ENCODE measurements around the gene PPIL1.
"Not testable (repeated sequence)": the region's sequence is repeated elsewhere in the genome, so short reads cannot be mapped to it uniquely, and the experiment has no call there.

The PPIL1 gene

DNA sequence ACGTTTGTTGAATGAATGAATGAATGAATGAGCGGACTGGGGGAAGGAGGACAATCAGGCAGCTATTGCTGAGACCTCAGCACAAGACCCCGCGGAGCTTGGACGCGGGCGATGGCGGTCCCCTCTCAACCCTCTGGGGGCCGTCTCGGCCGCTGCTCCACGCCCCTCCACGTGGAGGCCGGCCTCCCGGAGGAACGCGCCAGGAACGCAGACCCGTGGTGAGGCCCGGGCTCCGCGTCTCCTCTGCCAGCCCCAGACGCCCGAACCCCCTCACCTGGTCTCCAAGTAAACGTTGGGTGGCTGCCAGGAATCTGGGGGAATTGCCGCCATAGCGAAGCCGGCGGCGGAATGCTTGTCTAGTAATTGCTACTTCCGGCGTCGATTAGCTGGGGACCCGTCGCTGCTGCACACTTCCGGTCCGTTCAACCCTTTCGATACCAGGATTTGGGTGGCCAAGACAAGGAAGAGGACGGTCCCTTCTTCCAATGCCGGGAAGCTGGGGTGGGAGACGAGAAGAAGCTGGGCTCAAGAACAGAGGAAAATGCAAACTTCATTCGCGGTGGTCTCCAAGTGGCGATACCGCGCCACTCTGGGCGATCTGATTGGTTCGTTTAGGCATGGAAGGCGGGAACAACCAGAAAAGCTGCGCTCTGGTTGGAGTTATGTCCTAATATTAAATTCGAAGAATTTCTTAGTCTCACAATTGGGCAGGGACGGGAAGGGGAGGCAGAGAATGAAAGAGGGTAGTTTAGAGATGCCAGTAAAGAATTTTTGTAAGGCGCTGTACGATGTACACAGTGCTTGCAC, at the start of gene PPIL1:
Gene PPIL1, minus strand, starts transcription at position 361 of the 807 bp plus-strand sequence. Its CDS starts 31 bp downstream, at position 330.
- DNase-seq, result peak; percentile 96

DNA sequence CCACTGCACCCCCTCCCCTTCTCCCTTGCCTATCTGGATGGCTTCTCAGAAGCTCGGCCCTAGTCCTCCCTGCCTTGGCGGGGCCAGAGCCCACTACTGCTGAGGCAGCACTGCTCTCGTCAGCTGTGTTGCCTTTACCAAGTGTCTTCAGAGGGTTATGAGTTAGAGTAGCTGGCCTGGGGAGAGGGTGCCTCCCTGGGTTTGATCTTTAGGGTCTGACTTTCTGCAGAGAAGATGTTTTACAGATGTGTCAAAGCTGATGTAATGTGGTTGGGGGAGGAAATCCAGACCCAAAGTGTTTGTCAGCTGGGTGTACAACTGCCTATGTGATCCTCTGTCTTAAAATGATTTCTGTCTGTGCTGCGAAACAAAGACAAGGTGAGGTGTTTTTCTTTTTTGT, 49.5 kb upstream of the PPIL1 start:
- DNase-seq, result no peak

- DNase-seq, result no peak
Measured at GRCh38 chr6:36920546-36920945, 45.9 kb upstream of the PPIL1 start.

GRCh38 chr6:36920049-36920448, 45.4 kb upstream of the PPIL1 start:
- no peak for DNase-seq

DNA sequence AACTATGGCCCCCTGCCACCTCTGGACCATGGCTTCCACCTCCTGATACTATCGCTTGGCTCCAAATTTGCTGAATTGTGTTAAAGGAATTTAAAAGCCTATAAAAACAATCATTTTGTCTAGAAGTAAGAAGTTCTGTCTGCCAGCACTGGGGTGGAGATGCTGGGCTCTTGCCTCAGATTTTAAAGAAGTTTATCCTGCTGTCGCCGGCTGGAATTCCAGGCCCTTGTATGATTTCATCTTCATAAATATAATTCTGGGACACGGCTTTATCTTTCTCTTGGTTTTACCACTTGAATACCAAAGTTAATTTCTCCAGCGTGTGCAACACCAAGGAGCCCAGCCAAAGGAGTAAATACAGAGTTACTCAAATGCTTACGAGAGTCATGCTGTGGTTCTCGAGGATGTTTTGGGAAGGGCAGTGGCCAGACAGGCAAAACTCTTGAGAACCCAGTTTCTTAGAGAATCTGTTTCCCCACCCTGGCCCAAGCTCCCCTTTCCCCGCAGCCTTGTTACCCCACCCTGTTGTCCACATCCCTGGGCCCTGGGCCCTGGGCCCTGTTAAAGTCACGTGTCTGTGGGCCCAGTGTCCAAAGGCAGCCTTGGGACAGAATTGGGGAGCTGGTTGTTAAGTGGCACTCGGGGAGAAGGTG, 43.1 kb upstream of the PPIL1 start:
- DNase-seq, result no peak

- DNase-seq, result no peak
Measured at GRCh38 chr6:36916126-36916525, 41.5 kb upstream of the PPIL1 start.

GRCh38 chr6:36915599-36915998, 41.0 kb upstream of the PPIL1 start:
- no peak for DNase-seq

DNA sequence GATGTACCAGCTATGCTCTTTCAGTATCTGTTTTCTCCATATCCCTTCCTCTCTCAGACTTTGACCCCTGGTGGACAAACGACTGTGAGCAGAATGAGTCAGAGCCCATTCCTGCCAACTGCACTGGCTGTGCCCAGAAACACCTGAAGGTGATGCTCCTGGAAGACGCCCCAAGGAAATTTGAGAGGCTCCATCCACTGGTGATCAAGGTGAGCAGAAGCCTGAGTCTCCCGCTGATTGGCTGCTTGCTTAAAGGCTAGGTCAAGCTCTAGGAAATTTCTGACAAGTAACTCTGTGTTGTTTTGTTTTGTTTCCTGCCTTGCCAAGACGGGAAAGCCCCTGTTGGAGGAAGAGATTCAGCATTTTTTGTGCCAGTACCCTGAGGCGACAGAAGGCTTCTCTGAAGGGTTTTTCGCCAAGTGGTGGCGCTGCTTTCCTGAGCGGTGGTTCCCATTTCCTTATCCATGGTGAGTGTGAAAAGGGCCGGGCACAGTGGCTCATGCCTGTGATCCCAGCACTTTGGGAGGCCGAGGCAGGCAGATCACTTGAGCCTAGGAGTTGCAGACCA, 39.7 kb upstream of the PPIL1 start:
- DNase-seq, result no peak

DNA sequence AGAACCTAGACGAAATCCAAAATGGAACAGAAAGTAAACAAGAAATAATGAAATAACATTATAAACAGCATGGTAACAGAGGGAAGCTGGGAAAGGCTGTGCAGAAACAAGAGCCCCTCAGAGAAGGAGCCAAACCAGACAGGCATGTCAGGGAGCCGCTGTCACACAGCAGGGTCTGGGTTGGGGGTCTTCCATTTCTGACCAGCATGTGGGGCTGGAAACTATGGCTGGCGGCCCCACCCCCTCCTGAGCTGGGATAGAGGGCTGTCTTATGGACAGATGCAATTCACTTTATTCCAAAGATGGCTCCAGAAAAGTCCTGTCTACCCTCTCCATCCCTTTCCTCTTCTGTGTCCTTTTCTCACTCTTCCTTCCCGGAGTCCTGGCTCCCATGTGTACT, 38.5 kb upstream of the PPIL1 start:
- no peak for DNase-seq

GRCh38 chr6:36912586-36912985, 38.0 kb upstream of the PPIL1 start:
- DNase-seq, result no peak

DNA sequence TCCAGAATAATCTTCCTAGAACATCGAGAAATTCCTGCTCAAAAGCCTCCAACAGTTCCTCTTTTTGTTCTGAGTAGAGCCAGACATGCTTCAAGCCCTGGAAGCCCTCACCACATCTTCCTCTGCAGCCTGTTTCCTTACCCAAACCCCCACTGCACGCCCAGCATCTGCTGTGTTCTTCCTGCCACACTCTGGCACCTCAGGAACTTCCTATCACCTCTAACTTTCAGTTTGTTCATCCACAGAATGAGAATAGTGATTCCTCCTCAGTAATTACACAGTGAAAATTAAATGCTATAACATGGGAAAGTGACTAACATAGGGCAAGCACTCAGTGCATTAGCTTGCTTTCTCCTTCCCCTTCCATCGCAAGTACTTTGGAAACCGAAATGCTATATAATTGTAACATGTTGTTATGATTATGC, 37.4 kb upstream of the PPIL1 start:
- no peak for DNase-seq

DNA sequence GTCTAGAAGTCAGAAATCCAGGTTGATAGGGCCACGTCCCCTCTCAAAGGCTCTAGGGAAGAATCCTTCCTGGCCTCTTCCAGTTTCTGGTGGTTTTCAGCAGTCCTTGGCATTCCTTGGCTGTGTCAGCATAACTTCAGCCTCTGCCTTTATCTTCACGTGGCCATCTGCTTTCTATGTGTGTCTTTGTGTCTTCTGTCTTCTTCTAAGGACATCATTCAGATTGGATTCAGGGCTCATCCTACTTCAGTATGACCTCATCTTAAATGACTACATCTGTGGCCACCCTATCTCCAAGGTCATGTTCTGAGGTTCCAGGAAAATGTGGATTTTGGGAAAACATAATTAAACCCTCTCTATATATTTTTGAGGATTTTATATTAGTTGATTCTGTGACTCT, 34.1 kb upstream of the PPIL1 start:
- no peak for DNase-seq

DNA sequence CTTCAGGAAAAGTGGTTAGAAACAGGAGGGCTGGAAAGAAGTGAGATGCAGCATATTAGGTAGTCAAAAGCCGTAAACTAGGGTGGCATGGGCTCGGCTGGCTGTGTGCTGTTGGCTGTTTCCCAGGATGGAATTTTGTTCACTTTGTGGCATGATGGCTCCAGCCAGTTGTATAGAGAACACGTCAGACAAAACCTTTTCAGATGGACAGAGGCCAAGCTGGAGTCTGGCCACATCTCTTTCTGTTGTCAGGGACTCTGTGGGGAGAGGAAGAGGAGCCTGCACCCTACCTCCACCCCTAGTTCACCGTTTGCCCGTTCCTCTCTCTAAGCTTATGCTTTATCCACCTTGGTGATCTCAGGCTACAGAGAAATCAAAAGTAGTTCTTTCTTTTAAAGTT, 33.2 kb upstream of the PPIL1 start:
- DNase-seq, result peak; percentile 16

DNA sequence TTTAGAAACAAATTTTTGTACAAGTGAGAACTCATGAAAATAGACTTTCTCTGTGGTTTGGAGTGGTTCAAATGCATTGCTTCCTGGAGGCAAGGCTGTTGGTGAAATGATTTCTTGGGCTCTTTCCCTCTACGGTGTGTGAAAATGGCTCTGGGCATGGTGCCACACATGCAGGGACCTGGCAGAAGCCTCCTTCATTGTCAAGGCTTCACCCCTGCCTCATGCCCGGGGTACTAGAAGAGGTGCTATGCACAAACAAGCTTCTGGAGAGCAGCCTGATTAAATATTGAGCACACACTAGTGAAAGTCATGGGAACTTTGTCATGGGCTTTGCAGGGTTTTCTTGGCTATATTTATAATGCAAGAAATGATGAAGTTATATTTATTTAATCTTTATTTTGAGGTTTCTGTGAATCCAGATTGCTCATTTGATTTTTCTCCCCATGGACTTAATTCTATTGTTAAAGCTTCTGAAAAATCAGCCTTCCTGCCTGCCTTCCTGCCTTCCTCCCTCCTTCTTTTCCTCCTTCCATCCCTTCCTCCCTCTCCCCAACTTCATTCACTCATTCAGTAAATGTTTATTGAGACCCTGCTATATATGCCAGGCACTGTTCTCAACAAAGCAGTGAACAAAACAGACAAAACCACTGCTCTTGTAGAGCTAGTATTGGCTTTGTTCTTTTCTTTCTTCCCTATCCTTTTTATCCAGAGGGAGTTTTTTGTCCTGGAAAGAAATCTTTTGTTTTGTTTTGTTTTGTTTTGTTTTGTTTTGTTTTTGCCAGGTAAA, 32.1 kb upstream of the PPIL1 start:
- peak; percentile 87 for DNase-seq

GRCh38 chr6:36904851-36905393, 30.3 kb upstream of the PPIL1 start:
- DNase-seq, result no peak

- DNase-seq, result no peak
Measured at GRCh38 chr6:36904114-36904513, 29.5 kb upstream of the PPIL1 start.

DNA sequence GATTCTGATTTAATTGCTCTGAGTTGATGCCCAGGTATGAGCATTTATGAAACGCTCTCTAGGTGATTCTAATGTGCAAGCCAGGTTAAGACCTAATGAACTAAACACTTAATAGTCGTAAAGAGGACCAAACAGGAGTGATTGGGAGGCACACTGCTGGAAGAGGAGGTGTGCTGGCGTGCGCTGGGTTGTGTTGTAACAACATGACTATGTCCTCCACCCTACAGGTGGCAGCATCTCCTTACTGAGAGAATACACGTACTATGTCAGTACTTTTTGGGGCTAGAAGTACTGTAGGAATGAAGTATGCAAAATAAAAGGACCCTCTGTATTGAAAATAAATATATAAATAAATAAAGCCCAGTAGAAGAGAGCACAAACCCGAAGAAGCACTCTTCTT, 23.0 kb upstream of the PPIL1 start:
- no peak for DNase-seq

- DNase-seq, result no peak
Measured at GRCh38 chr6:36893976-36894932, 19.7 kb upstream of the PPIL1 start.

DNA sequence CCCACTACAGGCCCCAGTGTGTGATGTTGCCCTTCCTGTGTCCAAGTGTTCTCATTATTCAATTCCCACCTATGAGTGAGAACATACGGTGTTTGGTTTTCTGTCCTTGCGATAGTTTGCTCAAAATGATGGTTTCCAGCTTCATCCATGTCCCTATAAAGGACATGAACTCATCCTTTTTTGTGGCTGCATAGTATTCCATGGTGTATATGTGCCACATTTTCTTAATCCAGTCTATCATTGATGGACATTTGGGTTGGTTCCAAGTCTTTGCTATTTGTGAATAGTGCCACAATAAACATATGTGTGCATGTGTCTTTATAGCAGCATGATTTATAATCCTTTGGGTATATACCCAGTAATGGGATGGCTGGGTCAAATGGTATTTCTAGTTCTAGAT, 16.6 kb upstream of the PPIL1 start:
- not testable (repeated sequence) for DNase-seq

GRCh38 chr6:36890112-36890663, 15.6 kb upstream of the PPIL1 start:
- DNase-seq, result no peak

- DNase-seq, result no peak
Measured at GRCh38 chr6:36888654-36889481, 14.3 kb upstream of the PPIL1 start.
